OCI-LY1 (cell line): Measurements from ENCODE around the gene INTS12.

ENCODE experiments used
- H2AFZ ChIP-seq: fragments of 200-600 bp; sonication (generic), shearing (Covaris generic); 2 replicates; pipeline ENCODE4 v1.6.0; 2014; ENCODE audit warnings: antibody characterized with exemption, mild to moderate bottlenecking, low read length
- H3F3A ChIP-seq: fragments of 200-600 bp; sonication (generic), shearing (Covaris generic); 2 replicates; pipeline ENCODE4 v1.6.0; 2014; ENCODE audit warnings: mild to moderate bottlenecking, antibody characterized with exemption, low read length, moderate library complexity; ENCODE audit not compliant: insufficient read depth
- H3K27ac ChIP-seq: fragments of 200-600 bp; sonication (generic); 2 replicates; pipeline ENCODE4 v1.5.1; 2014; ENCODE audit warnings: low read length, mixed run types, mild to moderate bottlenecking, low read depth; ENCODE audit not compliant: poor library complexity, severe bottlenecking
- H3K27me3 ChIP-seq: fragments of 200-600 bp; sonication (generic); 2 replicates; pipeline ENCODE4 v1.6.0; 2014; ENCODE audit warnings: antibody characterized with exemption, mild to moderate bottlenecking, low read length, moderate library complexity; ENCODE audit not compliant: insufficient read depth
- H3K36me3 ChIP-seq: fragments of 200-600 bp; sonication (generic); 2 replicates; pipeline ENCODE4 v1.6.1; 2014; ENCODE audit warnings: mild to moderate bottlenecking, antibody characterized with exemption, low read length, moderate library complexity, mixed read lengths; ENCODE audit not compliant: insufficient read depth
- H3K4me1 ChIP-seq: fragments of 200-600 bp; sonication (generic); 2 replicates; pipeline ENCODE4 v1.5.1; 2014; ENCODE audit warnings: mild to moderate bottlenecking, low read length, moderate library complexity; ENCODE audit not compliant: insufficient read depth, severe bottlenecking
- H3K4me2 ChIP-seq: fragments of 200-600 bp; sonication (generic), shearing (Covaris generic); 2 replicates; pipeline ENCODE4 v1.6.1; 2014; ENCODE audit warnings: low read length
- H3K4me3 ChIP-seq: fragments of 200-600 bp; sonication (generic); 2 replicates; pipeline ENCODE4 v1.5.1; 2014; ENCODE audit warnings: low read length, low read depth, mild to moderate bottlenecking, mixed read lengths; ENCODE audit not compliant: poor library complexity, severe bottlenecking
- H3K79me2 ChIP-seq: fragments of 200-600 bp; shearing (Covaris generic); 2 replicates; pipeline ENCODE4 v1.6.1; 2016; ENCODE audit warnings: mixed run types, low read length, mixed read lengths; ENCODE audit not compliant: insufficient read depth
- H3K9ac ChIP-seq: fragments of 200-600 bp; sonication (generic), shearing (Covaris generic); 2 replicates; pipeline ENCODE4 v1.6.1; 2014; ENCODE audit warnings: mild to moderate bottlenecking, low read length, mixed read lengths
- H3K9me2 ChIP-seq: fragments of 200-600 bp; sonication (generic), shearing (Covaris generic); 2 replicates; pipeline ENCODE4 v1.6.1; 2014; ENCODE audit warnings: low read depth, mild to moderate bottlenecking, low read length, mixed read lengths
- H3K9me3 ChIP-seq: fragments of 200-600 bp; shearing (Covaris generic); 2 replicates; pipeline ENCODE4 v1.6.1; 2014; ENCODE audit warnings: low read length, mixed read lengths
- H4K20me1 ChIP-seq: fragments of 200-600 bp; sonication (generic), shearing (Covaris generic); 2 replicates; pipeline ENCODE4 v1.6.0; 2016; ENCODE audit warnings: mild to moderate bottlenecking, low read length; ENCODE audit not compliant: insufficient read depth
- EZH2 ChIP-seq: fragments of 200-600 bp; sonication (generic), shearing (Covaris generic); IDR thresholded peaks from 2 replicates; pipeline ENCODE4 v1.8.0; 2017; ENCODE audit warnings: borderline replicate concordance, mixed run types, mild to moderate bottlenecking, antibody characterized with exemption, low read length, moderate library complexity, mixed read lengths
- TF ChIP-seq, protein P1 (sequence below): fragments of 200-600 bp; sonication (generic), shearing (Covaris generic); IDR thresholded peaks from 2 replicates; pipeline ENCODE4 v1.5.1; 2017; ENCODE audit warnings: mild to moderate bottlenecking, antibody characterized with exemption, low read length, moderate library complexity, mixed read lengths

INTS12 gene

GRCh38 chr4:105677709-105678108 is 30.8 kb downstream of the INTS12 start:
- Histone ChIP-seq H3K9me3 (no peaks in the 10 kb centered on the region), H3K4me3 (no peak overlapping the region), H3K27ac (no peak overlapping the region), H3K4me1 (no peaks in the 10 kb centered on the region), H4K20me1 (no peaks in the 10 kb centered on the region), H3K9me2 (no peaks in the 10 kb centered on the region), H3F3A (no peaks in the 10 kb centered on the region), H3K79me2 (no peaks in the 10 kb centered on the region), H3K9ac (no peak overlapping the region), H2AFZ (no peak overlapping the region), H3K27me3 (no peaks in the 10 kb centered on the region), H3K36me3 (peaks cover 16% of the 10 kb centered on the region), H3K4me2 (no peak overlapping the region)
- TF ChIP-seq EZH2: no peak

DNA sequence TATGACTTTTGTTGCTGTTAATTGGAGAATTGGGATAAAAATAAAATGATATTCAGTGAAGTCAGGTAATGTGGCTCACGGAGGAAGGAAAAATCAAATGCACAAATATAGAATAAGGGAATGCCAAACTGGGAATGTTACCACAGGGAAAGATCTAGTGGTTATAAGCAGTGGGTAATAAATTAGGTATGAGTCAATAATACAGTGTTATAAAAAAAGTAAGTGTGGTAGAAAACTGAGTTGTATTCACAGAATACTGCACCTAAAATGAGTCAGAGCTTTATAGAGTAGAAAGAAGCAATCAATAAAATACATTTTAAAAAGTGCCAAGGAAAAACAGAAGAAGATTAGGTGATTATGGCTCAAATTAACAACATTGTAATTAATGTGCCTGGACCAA is 34.5 kb downstream of the INTS12 start:
- Histone ChIP-seq H3K9ac (no peak overlapping the region), H3K4me3 (no peak overlapping the region), H3K4me1 (no peaks in the 10 kb centered on the region), H3K79me2 (no peaks in the 10 kb centered on the region), H3K27ac (no peak overlapping the region), H4K20me1 (no peaks in the 10 kb centered on the region), H2AFZ (no peak overlapping the region), H3F3A (no peaks in the 10 kb centered on the region), H3K9me3 (no peaks in the 10 kb centered on the region), H3K4me2 (no peak overlapping the region), H3K36me3 (no peaks in the 10 kb centered on the region), H3K9me2 (no peaks in the 10 kb centered on the region), H3K27me3 (no peaks in the 10 kb centered on the region)
- TF ChIP-seq EZH2: no peak
- TF ChIP-seq, protein P1, sequence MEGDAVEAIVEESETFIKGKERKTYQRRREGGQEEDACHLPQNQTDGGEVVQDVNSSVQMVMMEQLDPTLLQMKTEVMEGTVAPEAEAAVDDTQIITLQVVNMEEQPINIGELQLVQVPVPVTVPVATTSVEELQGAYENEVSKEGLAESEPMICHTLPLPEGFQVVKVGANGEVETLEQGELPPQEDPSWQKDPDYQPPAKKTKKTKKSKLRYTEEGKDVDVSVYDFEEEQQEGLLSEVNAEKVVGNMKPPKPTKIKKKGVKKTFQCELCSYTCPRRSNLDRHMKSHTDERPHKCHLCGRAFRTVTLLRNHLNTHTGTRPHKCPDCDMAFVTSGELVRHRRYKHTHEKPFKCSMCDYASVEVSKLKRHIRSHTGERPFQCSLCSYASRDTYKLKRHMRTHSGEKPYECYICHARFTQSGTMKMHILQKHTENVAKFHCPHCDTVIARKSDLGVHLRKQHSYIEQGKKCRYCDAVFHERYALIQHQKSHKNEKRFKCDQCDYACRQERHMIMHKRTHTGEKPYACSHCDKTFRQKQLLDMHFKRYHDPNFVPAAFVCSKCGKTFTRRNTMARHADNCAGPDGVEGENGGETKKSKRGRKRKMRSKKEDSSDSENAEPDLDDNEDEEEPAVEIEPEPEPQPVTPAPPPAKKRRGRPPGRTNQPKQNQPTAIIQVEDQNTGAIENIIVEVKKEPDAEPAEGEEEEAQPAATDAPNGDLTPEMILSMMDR: no peak

DNA sequence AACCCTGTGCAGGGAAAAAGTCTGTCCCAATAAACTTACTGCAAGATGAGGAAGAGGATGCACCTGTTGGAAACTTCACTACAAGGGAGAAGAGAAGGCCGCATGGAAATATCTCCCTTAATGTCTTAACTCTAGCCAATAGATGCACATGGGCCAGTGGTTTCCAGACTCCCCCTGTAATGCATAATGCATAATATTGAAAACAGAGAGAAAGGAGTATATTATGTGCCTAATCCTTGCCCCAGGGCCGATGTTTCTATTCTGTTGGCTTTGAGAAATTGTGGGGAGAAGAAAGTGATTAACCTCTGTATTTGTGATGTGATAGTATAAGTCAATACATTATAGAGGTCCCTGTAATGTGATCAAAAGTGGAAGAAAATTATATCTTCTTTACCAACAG is 37.2 kb downstream of the INTS12 start:
- Histone ChIP-seq H3K79me2 (no peaks in the 10 kb centered on the region), H4K20me1 (no peaks in the 10 kb centered on the region), H3K4me3 (no peak overlapping the region), H3K4me1 (no peaks in the 10 kb centered on the region), H3K9ac (no peak overlapping the region), H3K27me3 (no peaks in the 10 kb centered on the region), H3K4me2 (no peak overlapping the region), H3K27ac (no peak overlapping the region), H3K36me3 (no peaks in the 10 kb centered on the region), H3K9me2 (no peaks in the 10 kb centered on the region), H3K9me3 (no peaks in the 10 kb centered on the region), H2AFZ (no peak overlapping the region), H3F3A (no peaks in the 10 kb centered on the region)
- TF ChIP-seq EZH2: no peak
- TF ChIP-seq, protein P1: no peak

- H3K9ac ChIP-seq: no peak overlapping the region
- no peaks in the 10 kb centered on the region for H3K9me3 ChIP-seq
- H2AFZ ChIP-seq: no peak overlapping the region
- no peaks in the 10 kb centered on the region for H3F3A ChIP-seq
- H4K20me1 ChIP-seq: no peaks in the 10 kb centered on the region
- H3K79me2 ChIP-seq: no peaks in the 10 kb centered on the region
- no peaks in the 10 kb centered on the region for H3K4me1 ChIP-seq
- no peak overlapping the region for H3K27ac ChIP-seq
- no peak overlapping the region for H3K4me3 ChIP-seq
- no peaks in the 10 kb centered on the region for H3K36me3 ChIP-seq
- no peaks in the 10 kb centered on the region for H3K9me2 ChIP-seq
- no peak for TF ChIP-seq EZH2
- TF ChIP-seq, protein P1: no peak
- H3K4me2 ChIP-seq: no peak overlapping the region
- no peaks in the 10 kb centered on the region for H3K27me3 ChIP-seq
These were observed 37.8 kb downstream of the INTS12 start for GRCh38 chr4:105670684-105671083.
